Sigmoid colon (tissue), 4 donors: ENCODE results near the gene PIF1.

Experiments used
- POLR2A ChIP-seq, 2 donors: fragments of 450-650 bp; IDR thresholded peaks; one replicate each; pipeline ENCODE4 v1.6.1; 2016; ENCODE audit warnings: antibody characterized with exemption in 2 of 2, mild to moderate bottlenecking in 2 of 2, moderate library complexity in 2 of 2
- POLR2AphosphoS5 ChIP-seq, 4 donors: sonication (generic); formaldehyde crosslinking; IDR thresholded peaks; one replicate each; pipeline ENCODE4 v1.6.1; 2017; ENCODE audit warnings: antibody characterized with exemption in 4 of 4
- TF ChIP-seq, protein P1 (sequence below), 4 experiments: fragments of 450-650 bp in 3 of 4; fragments of 200-600 bp in 1 of 4; IDR thresholded peaks; one replicate each; pipeline ENCODE4 v1.5.1; 2016 to 2019; ENCODE audit warnings: antibody characterized with exemption in 4 of 4, mild to moderate bottlenecking in 3 of 4, moderate library complexity in 2 of 4

GRCh38 chr15:64836023-64836536 lies 10.6 kb upstream of the PIF1 start:
- TF ChIP-seq POLR2A (IDR thresholded peaks at IDR 0.05): no peak
- TF ChIP-seq, protein P1, sequence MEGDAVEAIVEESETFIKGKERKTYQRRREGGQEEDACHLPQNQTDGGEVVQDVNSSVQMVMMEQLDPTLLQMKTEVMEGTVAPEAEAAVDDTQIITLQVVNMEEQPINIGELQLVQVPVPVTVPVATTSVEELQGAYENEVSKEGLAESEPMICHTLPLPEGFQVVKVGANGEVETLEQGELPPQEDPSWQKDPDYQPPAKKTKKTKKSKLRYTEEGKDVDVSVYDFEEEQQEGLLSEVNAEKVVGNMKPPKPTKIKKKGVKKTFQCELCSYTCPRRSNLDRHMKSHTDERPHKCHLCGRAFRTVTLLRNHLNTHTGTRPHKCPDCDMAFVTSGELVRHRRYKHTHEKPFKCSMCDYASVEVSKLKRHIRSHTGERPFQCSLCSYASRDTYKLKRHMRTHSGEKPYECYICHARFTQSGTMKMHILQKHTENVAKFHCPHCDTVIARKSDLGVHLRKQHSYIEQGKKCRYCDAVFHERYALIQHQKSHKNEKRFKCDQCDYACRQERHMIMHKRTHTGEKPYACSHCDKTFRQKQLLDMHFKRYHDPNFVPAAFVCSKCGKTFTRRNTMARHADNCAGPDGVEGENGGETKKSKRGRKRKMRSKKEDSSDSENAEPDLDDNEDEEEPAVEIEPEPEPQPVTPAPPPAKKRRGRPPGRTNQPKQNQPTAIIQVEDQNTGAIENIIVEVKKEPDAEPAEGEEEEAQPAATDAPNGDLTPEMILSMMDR (IDR thresholded peaks at IDR 0.05): peak in 1 of 4 experiments; percentile 4
- TF ChIP-seq POLR2AphosphoS5 (IDR thresholded peaks at IDR 0.05): no peak
